ENCODE measurements around the gene LRIG1.

LRIG1 gene

GRCh38 chr3:66467996-66468735 is 32.7 kb downstream of the LRIG1 start:
- DNase-seq: no peak

GRCh38 chr3:66466606-66467270 is 34.1 kb downstream of the LRIG1 start:
- no peak for DNase-seq

- DNase-seq: no peak
These were observed 35.2 kb downstream of the LRIG1 start for GRCh38 chr3:66465587-66465986.

- DNase-seq: no peak
These were observed 35.8 kb downstream of the LRIG1 start for GRCh38 chr3:66465034-66465433.

- DNase-seq: no peak
These were observed 36.3 kb downstream of the LRIG1 start for GRCh38 chr3:66464512-66464894.

- no peak for DNase-seq
These were observed 36.9 kb downstream of the LRIG1 start for GRCh38 chr3:66463730-66464511.

- DNase-seq: no peak
These were observed 37.7 kb downstream of the LRIG1 start for GRCh38 chr3:66463054-66463631.

- DNase-seq: no peak
These were observed 43.6 kb downstream of the LRIG1 start for GRCh38 chr3:66457252-66457651.

- no peak for DNase-seq
These were observed 44.1 kb downstream of the LRIG1 start for GRCh38 chr3:66456711-66457173.

GRCh38 chr3:66454464-66454859 is 46.4 kb downstream of the LRIG1 start:
- no peak for DNase-seq

- DNase-seq: no peak
These were observed 47.0 kb downstream of the LRIG1 start for GRCh38 chr3:66453651-66454463.

- DNase-seq: no peak
These were observed 48.4 kb downstream of the LRIG1 start for GRCh38 chr3:66452303-66453011.

- no peak for DNase-seq
These were observed 49.1 kb downstream of the LRIG1 start for GRCh38 chr3:66451766-66452165.

- DNase-seq: no peak
These were observed 50.3 kb downstream of the LRIG1 start for GRCh38 chr3:66450390-66451022.

- no peak for DNase-seq
These were observed 51.3 kb downstream of the LRIG1 start for GRCh38 chr3:66449411-66449974.

- DNase-seq: no peak
These were observed 56.6 kb downstream of the LRIG1 start for GRCh38 chr3:66444146-66444644.

- no peak for DNase-seq
These were observed 57.6 kb downstream of the LRIG1 start for GRCh38 chr3:66443118-66443803.

- DNase-seq: no peak
These were observed 58.3 kb downstream of the LRIG1 start for GRCh38 chr3:66442254-66443117.

- no peak for DNase-seq
These were observed 59.1 kb downstream of the LRIG1 start for GRCh38 chr3:66441692-66442091.
